NOMO-1 treated with dmso at 0.1 percent for 144 hours (cell line): ENCODE results near the gene NRG2.

Source experiments
- DNase-seq: peaks from one replicate; lab custom pipeline; 2025; ENCODE audit not compliant: unreplicated experiment; lab: John Stamatoyannopoulos, UW

NRG2 gene

GRCh38 chr5:140042643-140043507 lies at the start of gene NRG2:
NRG2 (minus strand) TSS chr5:140043299.
- peak; percentile 13 for DNase-seq

- no peak for DNase-seq
These were observed 47.2 kb upstream of the NRG2 start for GRCh38 chr5:140090251-140090650.

DNA sequence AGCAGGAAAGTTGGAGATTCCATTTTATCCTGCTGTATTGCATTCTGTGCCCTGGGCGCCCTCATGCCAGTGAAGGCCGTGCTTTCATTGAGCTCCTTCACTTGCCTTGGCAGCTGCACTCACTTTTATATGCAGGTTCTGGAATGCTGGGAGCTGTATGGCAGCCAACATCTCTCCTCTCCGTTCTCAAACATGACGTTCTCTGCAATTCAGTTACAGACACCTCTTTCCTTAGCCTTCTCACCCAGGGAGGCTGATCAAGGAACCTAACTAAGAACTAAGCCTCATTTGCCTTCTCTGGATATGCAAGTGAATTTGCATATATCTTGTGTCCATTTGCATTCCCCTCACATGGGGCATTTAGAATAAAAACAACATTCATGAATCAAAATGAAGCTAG lies 41.4 kb upstream of the NRG2 start:
- DNase-seq, result no peak

- no peak for DNase-seq
These were observed 40.6 kb upstream of the NRG2 start for GRCh38 chr5:140083650-140084049.

GRCh38 chr5:140083120-140083519 lies 40.0 kb upstream of the NRG2 start:
- no peak for DNase-seq

GRCh38 chr5:140076788-140077187 lies 33.7 kb upstream of the NRG2 start:
- DNase-seq, result no peak

GRCh38 chr5:140076142-140076541 lies 33.0 kb upstream of the NRG2 start:
- DNase-seq, result no peak

DNA sequence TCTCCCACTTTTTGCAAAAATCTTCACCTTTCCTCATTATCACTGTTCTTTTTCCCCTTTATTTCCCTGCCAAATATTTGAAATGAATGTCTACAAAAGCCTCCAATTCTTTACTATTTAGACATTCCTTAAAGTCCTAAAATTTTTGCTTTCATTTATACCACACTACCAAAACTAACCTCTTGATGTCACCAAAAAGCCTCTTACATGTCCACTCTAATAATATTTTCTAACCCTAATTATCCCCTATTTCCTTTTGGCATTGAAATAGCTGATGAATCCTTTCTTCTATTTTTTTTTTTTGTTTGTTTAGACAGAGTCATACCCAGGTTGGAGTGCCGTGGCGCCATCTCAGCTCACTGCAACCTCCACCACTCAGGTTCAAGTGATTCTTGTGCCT lies 32.3 kb upstream of the NRG2 start:
- no peak for DNase-seq

- DNase-seq, result no peak
These were observed 30.2 kb upstream of the NRG2 start for GRCh38 chr5:140073296-140073695.

DNA sequence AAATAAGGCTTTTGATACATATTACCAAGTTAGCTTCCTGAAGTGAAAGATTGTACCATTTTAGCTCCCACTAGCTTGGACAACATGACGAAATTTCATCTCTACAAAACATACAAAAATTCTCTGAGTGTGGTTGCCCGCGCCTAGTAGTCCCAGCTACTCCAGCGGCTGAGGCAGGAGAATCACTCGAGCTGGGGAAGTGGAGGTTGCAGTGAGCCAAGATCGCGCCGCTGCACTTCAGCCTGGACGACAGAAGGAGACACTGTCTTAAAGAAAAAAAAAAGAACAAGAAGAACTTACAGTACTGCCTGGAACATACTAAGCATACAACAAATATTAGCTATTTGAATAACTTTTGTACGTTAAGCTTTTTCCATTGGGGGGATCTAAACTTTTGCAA lies 29.7 kb upstream of the NRG2 start:
- no peak for DNase-seq

GRCh38 chr5:140060816-140061215 lies 17.7 kb upstream of the NRG2 start:
- no peak for DNase-seq

GRCh38 chr5:140058212-140058932 lies 15.3 kb upstream of the NRG2 start:
- no peak for DNase-seq

DNA sequence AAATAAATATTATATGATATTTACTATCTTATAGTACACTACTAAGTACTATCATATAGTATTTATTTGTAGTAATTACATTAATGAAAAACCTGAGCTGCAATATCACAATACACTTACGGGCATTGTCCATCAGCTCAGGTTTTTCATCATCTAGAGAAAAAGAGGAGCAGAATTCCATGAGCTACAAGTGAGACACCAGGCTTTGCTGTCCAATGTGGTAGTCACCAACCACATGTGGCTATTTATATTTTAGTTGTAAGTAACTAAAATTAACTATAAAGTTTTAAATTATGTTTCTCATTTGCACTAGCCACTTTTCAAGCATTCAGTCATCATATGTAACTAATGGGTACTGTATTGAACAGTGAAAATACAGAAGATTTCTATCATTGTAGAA lies 13.8 kb upstream of the NRG2 start:
- no peak for DNase-seq

DNA sequence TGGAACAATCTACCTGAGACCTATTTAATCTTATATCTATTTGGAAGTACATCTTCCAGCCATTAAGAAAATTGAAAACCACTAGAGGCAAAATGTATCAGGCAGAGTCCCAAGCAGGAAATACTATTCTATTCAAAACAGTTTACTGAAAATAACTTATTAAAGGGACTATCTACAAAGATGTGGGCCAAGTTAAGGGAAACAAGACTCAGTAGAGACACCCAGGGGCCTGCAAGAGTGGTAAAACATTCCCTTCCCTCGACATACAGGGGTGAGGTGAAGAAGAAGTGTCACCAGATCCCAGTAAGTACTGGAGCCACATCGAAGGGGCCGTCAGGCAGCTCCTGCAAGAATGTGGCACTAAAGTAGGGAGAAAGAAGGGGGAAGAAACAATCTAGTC lies 12.1 kb upstream of the NRG2 start:
- no peak for DNase-seq

GRCh38 chr5:140054086-140054689 lies 11.1 kb upstream of the NRG2 start:
- DNase-seq, result no peak

- DNase-seq, result no peak
These were observed 8.9 kb upstream of the NRG2 start for GRCh38 chr5:140051950-140052349.

GRCh38 chr5:140049713-140050112 lies 6.6 kb upstream of the NRG2 start:
- DNase-seq, result no peak

DNA sequence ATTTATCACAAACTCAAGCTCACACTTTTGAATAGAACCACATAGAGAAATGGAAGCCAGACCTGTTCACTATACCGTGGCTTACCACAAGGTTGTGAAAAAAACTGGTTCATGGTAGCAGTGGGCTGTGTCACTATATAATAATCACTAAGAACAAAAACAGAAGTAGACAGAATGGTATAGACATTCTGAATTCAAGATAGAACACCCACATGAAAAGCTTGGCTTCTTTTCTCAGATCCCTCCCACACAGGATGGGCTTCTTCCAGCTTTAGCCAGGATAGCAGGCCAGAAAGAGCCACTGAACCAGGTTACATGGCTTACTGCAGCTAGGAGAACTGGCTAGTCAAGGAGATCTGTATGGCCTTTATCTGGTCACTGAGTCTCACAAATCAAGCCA lies 6.1 kb upstream of the NRG2 start:
- DNase-seq, result no peak

- DNase-seq, result no peak
These were observed 942 bp upstream of the NRG2 start for GRCh38 chr5:140044041-140044440.

GRCh38 chr5:140043508-140043872 lies 391 bp upstream of the NRG2 start:
- DNase-seq, result no peak

GRCh38 chr5:140042393-140042642 lies 781 bp downstream of the NRG2 start:
- DNase-seq, result no peak
